Stimulated activated naive B cell treated with anti-CD40 and anti-IgM and Interleukin-4, amounts not matched to agents 10 μg/mL and 1 μg/mL and 100 μg/mL, for 72 hours (primary cell): ENCODE data around the gene APOBEC3C.
"Not testable (repeated sequence)": the region's sequence is repeated elsewhere in the genome, so short reads cannot be mapped to it uniquely, and the experiment has no call there.

ENCODE experiments used
- ATAC-seq, 2 donors: fragments of 150-1000 bp; cut with Tn5 transposase; replicated peaks; 2 replicates each; pipeline ENCODE4 v1.10.0; 2021; ENCODE audit warnings: moderate library complexity in 1 of 2
- DNase-seq: peaks from one replicate; pipeline ENCODE4 v3.0.0; 2021
- H3K27ac Mint-ChIP-seq: one replicate; pipeline ENCODE4 v1.8.0; 2022; ENCODE audit warnings: mild to moderate bottlenecking, mixed read lengths
- H3K27me3 Mint-ChIP-seq, 2 donors: one replicate each; pipeline ENCODE4 v1.8.0; 2022; ENCODE audit warnings: mixed read lengths in 2 of 2
- H3K36me3 Mint-ChIP-seq, 2 donors: one replicate each; pipeline ENCODE4 v1.8.0; 2022; ENCODE audit warnings: mixed read lengths in 2 of 2, mild to moderate bottlenecking in 1 of 2
- H3K4me1 Mint-ChIP-seq, 2 donors: one replicate each; pipeline ENCODE4 v1.8.0; 2022; ENCODE audit warnings: mixed read lengths in 2 of 2, mild to moderate bottlenecking in 1 of 2
- H3K4me3 Mint-ChIP-seq, 2 donors: one replicate each; pipeline ENCODE4 v1.8.0; 2022; ENCODE audit warnings: mild to moderate bottlenecking in 2 of 2, mixed read lengths in 2 of 2, moderate library complexity in 1 of 2
- H3K9me3 Mint-ChIP-seq, 2 donors: one replicate each; pipeline ENCODE4 v1.8.0; 2022; ENCODE audit warnings: mixed read lengths in 2 of 2, mild to moderate bottlenecking in 1 of 2

The APOBEC3C gene

DNA sequence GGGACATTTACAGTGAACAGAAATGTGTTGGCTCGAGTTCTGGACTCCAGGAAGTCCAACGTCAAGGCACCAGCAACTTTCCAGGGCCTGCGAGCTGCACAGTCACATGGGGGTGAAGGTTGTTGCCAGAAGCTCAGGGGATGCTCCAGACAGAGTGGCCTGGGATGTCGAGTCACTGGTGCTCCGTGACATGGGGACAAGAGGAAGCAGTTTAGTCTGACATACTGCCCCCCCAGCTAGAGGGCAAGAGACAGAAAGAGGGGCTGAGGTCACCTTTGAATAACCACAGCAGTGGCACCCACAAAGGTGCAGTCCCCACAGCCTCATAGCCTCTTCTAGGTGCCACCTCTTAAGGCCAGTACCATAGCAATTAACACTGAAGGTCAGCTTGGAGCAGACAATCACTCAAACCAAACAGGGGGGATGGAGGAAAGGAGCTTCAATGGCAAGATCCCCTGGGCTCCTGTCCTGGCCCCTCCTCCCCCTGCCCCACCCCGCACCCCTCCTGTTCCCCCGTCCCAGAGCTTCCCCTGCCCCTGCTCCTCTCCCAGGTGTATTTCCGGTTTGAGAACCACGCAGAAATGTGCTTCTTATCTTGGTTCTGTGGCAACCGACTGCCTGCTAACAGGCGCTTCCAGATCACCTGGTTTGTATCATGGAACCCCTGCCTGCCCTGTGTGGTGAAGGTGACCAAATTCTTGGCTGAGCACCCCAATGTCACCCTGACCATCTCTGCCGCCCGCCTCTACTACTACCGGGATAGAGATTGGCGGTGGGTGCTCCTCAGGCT lies 10.7 kb downstream of the APOBEC3C start:
- no peak for DNase-seq
- Mint-ChIP-seq H3K4me1 (peaks cover 33 to 68% of the 10 kb centered on the region in 2 donors), H3K36me3 (peaks cover 40 to 57% of the 10 kb centered on the region in 2 donors), H3K4me3 (no peak overlapping the region), H3K27me3 (no peaks in the 10 kb centered on the region), H3K9me3 (no peaks in the 10 kb centered on the region), H3K27ac (peak overlapping the region; percentile 80)
- no peak for ATAC-seq

DNA sequence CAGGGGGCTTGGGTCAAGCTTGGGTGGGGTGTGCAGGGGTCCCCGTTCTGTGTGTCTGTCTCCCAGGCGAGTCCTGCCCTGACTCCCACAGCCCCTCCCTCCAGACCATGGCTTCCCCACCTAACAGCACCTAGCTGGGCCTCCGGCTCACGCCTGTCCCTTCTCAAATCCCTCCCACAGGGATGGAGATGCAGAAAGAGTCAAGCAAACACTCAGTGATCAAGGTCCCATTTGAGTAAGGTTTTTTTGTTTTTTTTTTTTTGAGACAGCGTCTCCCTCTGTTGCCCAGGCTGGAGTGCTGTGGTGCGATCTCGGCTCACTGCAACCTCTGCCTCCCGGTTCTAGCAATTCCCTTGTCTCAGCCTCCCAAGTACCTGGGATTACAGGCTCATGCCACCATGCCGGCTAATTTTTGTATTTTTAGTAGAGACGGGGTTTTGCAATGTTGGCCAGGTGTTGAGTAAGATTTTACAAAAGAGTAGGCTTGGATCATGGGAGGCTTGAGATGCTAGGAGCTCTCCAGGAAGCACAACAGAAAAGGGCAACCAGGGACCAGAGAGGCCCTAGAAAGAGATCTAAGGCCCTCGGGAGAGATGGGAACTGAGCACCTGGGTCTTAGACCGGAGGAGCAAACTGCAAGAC lies 12.6 kb downstream of the APOBEC3C start:
- DNase-seq = no peak
- Mint-ChIP-seq H3K27ac (peak overlapping the region; percentile 59), H3K27me3 (no peaks in the 10 kb centered on the region), H3K4me1 (peaks cover 28 to 60% of the 10 kb centered on the region in 2 donors), H3K9me3 (no peaks in the 10 kb centered on the region), H3K4me3 (no peak overlapping the region), H3K36me3 (peaks cover 46 to 50% of the 10 kb centered on the region in 2 donors)
- ATAC-seq = no peak

DNA sequence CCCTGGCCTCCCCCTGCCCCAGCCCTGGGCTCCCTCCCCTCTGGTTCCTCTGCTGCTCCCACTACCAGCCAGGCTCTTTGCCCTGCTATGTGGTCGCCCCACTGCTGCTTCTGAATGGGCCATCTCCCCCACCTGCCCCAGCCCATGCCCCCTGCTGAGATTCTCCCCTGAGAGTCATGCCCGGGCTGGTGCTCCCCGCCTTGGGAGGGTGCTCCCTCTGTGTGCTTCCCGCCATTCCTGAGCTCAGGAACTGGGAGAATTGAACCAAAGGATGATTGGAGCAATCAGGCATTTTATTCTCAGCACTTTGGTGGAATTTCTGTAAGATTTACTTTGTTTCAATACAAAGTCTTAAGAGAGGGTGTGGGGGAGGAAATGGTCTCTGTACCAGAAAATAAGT lies 13.7 kb downstream of the APOBEC3C start:
- Mint-ChIP-seq H3K27me3 (no peaks in the 10 kb centered on the region), H3K4me1 (peaks cover 21 to 49% of the 10 kb centered on the region in 2 donors), H3K4me3 (no peak overlapping the region), H3K9me3 (no peaks in the 10 kb centered on the region), H3K36me3 (peaks cover 50 to 52% of the 10 kb centered on the region in 2 donors), H3K27ac (peak overlapping the region; percentile 82)
- DNase-seq = no peak
- ATAC-seq = no peak

DNA sequence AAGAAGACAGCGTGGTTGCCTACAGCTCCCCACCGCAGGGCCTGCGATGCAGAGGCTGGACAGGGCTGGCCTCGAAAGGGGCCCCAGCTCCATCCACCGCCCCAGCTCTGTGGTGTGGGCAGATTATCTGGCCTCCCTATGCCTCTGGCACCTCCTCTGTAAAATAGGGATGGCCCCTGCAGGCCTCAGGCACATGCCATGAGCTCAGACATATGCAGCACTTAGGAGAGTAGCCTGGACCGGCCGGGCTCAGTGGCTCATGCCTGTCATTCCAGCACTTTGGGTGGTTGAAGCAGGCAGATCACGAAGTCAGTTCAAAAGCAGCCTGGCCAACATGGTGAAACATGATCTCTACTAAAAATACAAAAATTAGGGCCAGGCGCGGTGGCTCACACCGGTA lies 14.2 kb downstream of the APOBEC3C start:
- no peak overlapping the region for H3K4me3 Mint-ChIP-seq
- peaks cover 52 to 56% of the 10 kb centered on the region in 2 donors for H3K36me3 Mint-ChIP-seq
- no peaks in the 10 kb centered on the region for H3K27me3 Mint-ChIP-seq
- peak overlapping the region; percentile 82 for H3K27ac Mint-ChIP-seq
- ATAC-seq = no peak
- DNase-seq = no peak
- no peaks in the 10 kb centered on the region for H3K9me3 Mint-ChIP-seq
- H3K4me1 Mint-ChIP-seq = peaks cover 21 to 46% of the 10 kb centered on the region in 2 donors

DNA sequence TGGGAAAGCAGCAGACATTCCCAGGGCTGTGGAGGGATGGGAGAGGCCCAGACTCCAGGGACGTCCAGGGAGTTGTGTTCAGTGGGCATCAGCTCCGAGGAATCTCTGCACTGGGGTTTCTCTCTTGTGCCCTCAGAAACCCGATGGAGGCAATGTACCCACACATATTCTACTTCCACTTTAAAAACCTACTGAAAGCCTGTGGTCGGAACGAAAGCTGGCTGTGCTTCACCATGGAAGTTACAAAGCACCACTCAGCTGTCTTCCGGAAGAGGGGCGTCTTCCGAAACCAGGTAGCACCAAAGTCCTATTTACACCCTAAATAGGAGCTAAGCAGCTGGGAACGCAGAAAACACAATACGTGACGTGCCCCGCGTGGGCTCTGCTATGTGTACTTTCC lies 15.2 kb downstream of the APOBEC3C start:
- Mint-ChIP-seq H3K4me1 (peaks cover 17 to 44% of the 10 kb centered on the region in 2 donors), H3K36me3 (peaks cover 49 to 51% of the 10 kb centered on the region in 2 donors), H3K27ac (peak overlapping the region; percentile 37)

DNA sequence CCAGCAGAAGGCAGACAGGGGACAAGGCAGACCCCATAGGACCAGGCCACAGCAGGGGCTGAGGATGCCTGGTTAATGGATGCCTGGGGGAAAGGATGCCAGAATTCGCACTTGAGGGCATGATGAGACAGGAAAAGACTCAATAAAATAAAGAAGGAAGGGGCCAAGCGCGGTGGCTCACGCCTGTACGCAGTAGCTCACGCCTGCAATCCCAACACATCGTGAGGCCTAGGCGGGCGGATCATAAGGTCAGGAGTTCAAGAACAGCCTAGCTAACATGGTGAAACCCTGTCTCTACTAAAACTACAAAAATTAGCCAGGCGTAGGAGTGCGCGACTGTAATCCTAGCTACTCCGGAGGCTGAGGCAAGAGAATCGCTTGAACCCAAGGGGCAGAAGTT lies 16.6 kb downstream of the APOBEC3C start:
- no peak for DNase-seq
- ATAC-seq = no peak
- H3K27ac Mint-ChIP-seq = peak overlapping the region; percentile 47
- H3K27me3 Mint-ChIP-seq = no peaks in the 10 kb centered on the region
- H3K4me3 Mint-ChIP-seq = no peak overlapping the region
- H3K4me1 Mint-ChIP-seq = peaks cover 8 to 29% of the 10 kb centered on the region in 2 donors
- no peaks in the 10 kb centered on the region for H3K9me3 Mint-ChIP-seq
- peaks cover 37 to 39% of the 10 kb centered on the region in 2 donors for H3K36me3 Mint-ChIP-seq

More for the DNA sequence above, 15.2 kb downstream of the APOBEC3C start:
- Mint-ChIP-seq H3K9me3 (no peaks in the 10 kb centered on the region), H3K27me3 (no peaks in the 10 kb centered on the region), H3K4me3 (no peak overlapping the region)
- no peak for ATAC-seq
- DNase-seq = no peak

DNA sequence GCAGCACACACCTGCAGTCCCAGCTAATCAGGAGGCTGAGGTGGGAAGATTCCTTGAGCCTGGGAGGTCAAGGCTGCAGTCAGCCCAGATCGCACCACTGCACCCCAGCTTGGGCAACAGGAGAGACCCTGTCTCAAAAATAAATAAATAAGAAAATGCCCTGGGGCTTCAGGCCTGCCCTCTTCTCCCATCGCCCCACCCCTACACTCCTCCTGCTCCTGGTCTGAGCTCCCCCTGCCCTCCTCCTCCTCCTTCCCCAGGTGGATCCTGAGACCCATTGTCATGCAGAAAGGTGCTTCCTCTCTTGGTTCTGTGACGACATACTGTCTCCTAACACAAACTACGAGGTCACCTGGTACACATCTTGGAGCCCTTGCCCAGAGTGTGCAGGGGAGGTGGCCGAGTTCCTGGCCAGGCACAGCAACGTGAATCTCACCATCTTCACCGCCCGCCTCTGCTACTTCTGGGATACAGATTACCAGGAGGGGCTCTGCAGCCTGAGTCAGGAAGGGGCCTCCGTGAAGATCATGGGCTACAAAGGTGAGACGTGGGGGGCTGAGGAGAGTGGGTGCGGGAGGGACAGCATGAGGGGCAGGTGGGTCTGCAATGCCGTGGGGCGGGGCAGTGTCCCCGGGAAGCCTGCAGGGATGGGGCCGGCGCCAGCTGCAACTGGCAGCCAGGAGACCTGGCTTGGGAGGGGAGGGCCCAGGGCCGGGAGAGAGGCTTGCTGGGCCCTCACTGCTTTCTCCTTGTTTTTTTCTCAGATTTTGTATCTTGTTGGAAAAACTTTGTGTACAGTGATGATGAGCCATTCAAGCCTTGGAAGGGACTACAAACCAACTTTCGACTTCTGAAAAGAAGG lies 17.6 kb downstream of the APOBEC3C start:
- Mint-ChIP-seq H3K4me1 (peaks cover 8 to 28% of the 10 kb centered on the region in 2 donors), H3K36me3 (peaks cover 27 to 32% of the 10 kb centered on the region in 2 donors), H3K27ac (peak overlapping the region; percentile 5)
- not testable (repeated sequence) for ATAC-seq, H3K27me3 Mint-ChIP-seq, H3K4me3 Mint-ChIP-seq, H3K9me3 Mint-ChIP-seq, DNase-seq

DNA sequence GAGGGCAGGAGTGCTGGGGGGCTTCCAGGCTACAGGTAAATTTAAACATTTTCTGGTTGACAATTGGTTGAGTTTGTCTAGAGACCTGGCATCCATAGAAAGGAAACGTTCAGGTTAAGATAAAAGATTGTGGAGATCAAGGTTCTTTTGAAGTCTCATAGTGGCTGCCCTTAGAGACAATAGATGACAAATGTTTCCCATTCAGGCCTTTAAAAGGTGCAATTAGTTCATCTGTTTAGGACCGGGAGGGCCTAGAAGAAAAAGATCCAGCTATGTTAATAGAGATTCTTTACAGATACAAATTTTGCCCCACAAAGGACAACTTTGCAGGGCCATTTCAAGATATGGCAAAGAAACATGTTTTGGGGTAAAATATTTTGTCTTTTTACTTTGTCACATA lies 23.0 kb downstream of the APOBEC3C start:
- not testable (repeated sequence) for H3K9me3 Mint-ChIP-seq, ATAC-seq, DNase-seq, H3K27me3 Mint-ChIP-seq, H3K4me3 Mint-ChIP-seq
- Mint-ChIP-seq H3K4me1 (peaks cover 18 to 33% of the 10 kb centered on the region in 2 donors), H3K36me3 (peaks cover 14 to 16% of the 10 kb centered on the region in 2 donors), H3K27ac (peak overlapping the region; percentile 3)

DNA sequence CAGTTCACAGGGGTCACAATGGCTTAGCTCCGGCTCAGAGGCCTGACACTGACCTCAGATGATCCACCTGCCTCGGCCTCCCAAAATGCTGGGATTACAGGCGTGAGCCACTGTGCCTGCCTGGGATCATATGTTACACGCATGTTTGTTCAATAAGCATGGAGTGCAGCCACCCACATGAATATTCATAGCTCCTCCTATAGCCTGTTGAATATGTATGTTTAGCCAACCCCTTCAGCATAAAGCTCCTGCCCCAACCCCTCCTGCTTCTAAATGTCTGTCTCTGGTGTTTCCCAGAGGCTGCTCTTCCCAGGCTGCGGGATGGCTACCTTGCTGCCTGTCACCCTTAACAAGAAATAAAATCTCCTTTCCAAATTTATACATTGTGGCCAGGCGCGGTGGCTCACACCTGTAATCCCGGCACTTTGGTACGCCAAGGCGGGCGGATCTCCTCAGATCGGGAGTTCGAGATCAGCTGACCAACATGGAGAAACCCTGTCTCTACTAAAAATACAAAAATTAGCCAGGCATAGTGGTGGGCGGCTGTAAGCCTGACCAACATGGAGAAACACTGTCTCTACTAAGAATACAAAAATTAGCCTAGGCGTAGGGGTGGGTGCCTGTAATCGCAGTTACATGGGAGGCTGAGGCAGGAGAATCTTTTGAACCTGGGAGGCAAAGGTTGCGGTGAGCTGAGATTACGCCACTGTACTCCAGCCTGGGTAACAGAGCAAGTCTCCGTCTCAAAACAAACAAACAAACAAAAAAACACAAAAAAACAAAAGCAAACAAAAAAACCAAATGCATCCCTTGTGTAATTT lies 25.5 kb downstream of the APOBEC3C start:
- Mint-ChIP-seq H3K4me3 (peak overlapping the region; percentile 95 to 99), H3K36me3 (peaks cover 9 to 14% of the 10 kb centered on the region in 2 donors), H3K4me1 (peaks cover 25 to 46% of the 10 kb centered on the region in 2 donors), H3K27ac (peak overlapping the region; percentile 98), H3K27me3 (no peaks in the 10 kb centered on the region), H3K9me3 (no peaks in the 10 kb centered on the region)
- DNase-seq (no peak), ATAC-seq (no peak)

DNA sequence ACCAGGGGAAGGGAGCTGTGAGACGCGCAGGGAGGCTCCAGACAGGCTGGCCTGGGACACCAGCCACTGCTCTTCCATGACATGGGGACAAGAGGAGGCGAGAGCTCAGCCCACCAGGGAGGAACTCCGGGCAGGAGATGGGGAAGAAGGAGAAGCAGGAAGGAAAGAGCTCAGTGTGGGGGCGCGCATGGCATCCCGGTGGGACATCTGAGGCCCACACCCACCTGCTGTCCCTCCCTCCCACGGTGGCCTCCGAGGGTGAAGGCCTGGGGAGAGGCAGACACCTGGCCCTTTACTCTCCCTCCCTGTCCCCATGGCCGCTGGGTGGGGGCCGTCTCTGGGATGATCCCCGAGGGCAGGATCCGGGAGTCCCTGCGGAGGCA lies 26.1 kb downstream of the APOBEC3C start:
- not testable (repeated sequence) for ATAC-seq, H3K27me3 Mint-ChIP-seq, H3K9me3 Mint-ChIP-seq, DNase-seq
- Mint-ChIP-seq H3K36me3 (peaks cover 13 to 19% of the 10 kb centered on the region in 2 donors), H3K4me3 (peak overlapping the region; percentile 95 to 99), H3K4me1 (peaks cover 30 to 53% of the 10 kb centered on the region in 2 donors), H3K27ac (peak overlapping the region; percentile 98)

DNA sequence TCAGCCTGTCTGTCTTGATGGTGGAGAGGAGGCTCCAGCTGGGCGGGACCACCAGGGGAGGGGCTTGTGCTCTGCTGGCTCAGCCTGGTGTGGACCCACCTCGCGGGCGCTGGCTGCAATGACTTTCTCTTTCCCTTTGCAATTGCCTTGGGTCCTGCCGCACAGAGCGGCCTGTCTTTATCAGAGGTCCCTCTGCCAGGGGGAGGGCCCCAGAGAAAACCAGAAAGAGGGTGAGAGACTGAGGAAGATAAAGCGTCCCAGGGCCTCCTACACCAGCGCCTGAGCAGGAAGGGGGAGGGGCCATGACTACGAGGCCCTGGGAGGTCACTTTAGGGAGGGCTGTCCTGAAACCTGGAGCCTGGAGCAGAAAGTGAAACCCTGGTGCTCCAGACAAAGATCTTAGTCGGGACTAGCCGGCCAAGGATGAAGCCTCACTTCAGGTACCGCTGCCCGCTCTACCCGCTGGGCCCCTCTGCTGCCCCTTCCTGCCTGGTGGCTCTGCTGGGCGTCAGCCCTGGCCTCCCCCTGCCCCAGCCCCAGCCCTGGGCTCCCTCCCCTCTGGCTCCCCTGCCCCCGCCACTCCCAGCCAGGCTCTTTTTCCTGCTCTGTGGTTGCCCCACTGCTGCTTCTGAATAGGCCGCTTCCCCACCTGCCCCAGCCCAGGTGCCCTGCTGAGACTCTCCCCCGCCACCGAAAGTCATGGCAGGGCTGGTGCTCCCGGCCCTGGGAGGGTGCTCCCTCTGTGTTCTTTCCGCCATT lies 26.7 kb downstream of the APOBEC3C start, which contains the start of gene APOBEC3F:
Gene APOBEC3F, plus strand, starts transcription at position 327 of the 759 bp plus-strand sequence. Its CDS starts 97 bp downstream, at position 424.
- Mint-ChIP-seq H3K36me3 (peaks cover 18 to 25% of the 10 kb centered on the region in 2 donors), H3K27ac (peak within 1 kb of the TSS; percentile 98), H3K4me1 (peaks cover 34 to 58% of the 10 kb centered on the region in 2 donors), H3K4me3 (peak within 1 kb of the TSS; percentile 95 to 99)
- H3K9me3 Mint-ChIP-seq, H3K27me3 Mint-ChIP-seq: not testable (repeated sequence)
- peak; percentile 93 to 96 for ATAC-seq
- DNase-seq = peak; percentile 80

DNA sequence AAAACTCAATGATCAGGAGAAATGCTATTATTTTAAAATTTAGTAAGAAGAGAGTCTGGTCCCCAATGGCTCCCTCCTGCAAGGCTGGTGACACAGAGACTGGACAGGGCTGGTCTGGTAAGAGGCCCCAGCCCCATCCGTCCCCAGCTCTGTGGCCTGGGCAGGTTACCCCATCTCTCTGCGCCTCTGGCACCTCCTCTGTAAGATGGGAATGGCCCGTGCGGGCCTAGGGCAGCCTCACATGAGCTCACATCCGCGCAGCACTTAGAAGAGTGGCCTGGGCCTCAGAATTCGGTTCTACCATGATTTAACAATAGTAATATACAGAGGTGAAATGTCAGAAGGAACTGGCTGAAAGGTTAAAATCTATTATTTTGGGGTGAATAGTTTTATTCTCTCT lies 27.9 kb downstream of the APOBEC3C start:
- H3K27me3 Mint-ChIP-seq = no peaks in the 10 kb centered on the region
- DNase-seq (no peak), ATAC-seq (no peak)
- H3K36me3 Mint-ChIP-seq = peaks cover 28 to 37% of the 10 kb centered on the region in 2 donors
- peaks cover 41 to 60% of the 10 kb centered on the region in 2 donors for H3K4me1 Mint-ChIP-seq
- H3K4me3 Mint-ChIP-seq = peak overlapping the region; percentile 95 to 99
- H3K27ac Mint-ChIP-seq = peak overlapping the region; percentile 73
- H3K9me3 Mint-ChIP-seq = no peaks in the 10 kb centered on the region

DNA sequence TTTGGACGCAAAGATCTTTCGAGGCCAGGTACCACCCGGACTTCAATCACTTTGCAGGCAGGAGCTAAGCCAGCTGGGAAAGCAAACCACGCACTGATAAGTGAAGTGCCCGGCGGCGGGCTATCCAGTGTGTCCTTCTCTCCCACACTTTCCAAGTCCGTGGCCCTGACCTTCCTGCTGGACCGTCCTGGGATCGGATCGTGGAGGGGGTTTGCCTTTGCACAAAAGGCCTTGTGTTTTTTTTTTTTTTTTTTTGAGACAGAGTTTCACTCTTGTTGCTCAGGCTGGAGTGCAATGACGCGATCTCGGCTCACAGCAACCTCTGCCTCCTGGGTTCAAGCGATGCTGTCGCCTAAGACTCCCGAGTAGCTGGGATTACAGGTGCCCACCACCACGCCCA lies 29.0 kb downstream of the APOBEC3C start:
- H3K27me3 Mint-ChIP-seq, DNase-seq, ATAC-seq, H3K9me3 Mint-ChIP-seq, H3K27ac Mint-ChIP-seq: not testable (repeated sequence)
- peaks cover 33 to 45% of the 10 kb centered on the region in 2 donors for H3K36me3 Mint-ChIP-seq
- peaks cover 46 to 65% of the 10 kb centered on the region in 2 donors for H3K4me1 Mint-ChIP-seq
- H3K4me3 Mint-ChIP-seq = peak overlapping the region in 1 of 2 donors; percentile 99
